HT1080 (cell line): ENCODE measurements around the gene RNF217. TPM values are rescaled to one million over a fixed set of nuclear protein-coding genes. Genes with fewer than 3 reads are reported as not detected.
A peak's percentile ranks its signal among the peaks of the same experiment; 100 is the strongest.
"Not testable (repeated sequence)": the region's sequence is repeated elsewhere in the genome, so short reads cannot be mapped to it uniquely, and the experiment has no call there.

Experiments
- DNase-seq: peaks from one replicate; pipeline ENCODE4 v3.0.0-alpha.2; 2015; ENCODE audit warnings: low read depth
- total RNA-seq: library from RNA; depleted of rRNA; stranded (reverse); fragments of >200 nt; shearing (Covaris generic); gene quantifications from 2 replicates; pipeline ENCODE4 v1.2.3, GENCODE V29; 2014

Gene RNF217
- total RNA-seq, 1 experiment from 2014 or later = 9.6 TPM

GRCh38 chr6:125050663-125051318 is 88.6 kb downstream of the RNF217 start:
- no peak for DNase-seq

GRCh38 chr6:125053809-125054208 is 91.6 kb downstream of the RNF217 start:
- no peak for DNase-seq

DNA sequence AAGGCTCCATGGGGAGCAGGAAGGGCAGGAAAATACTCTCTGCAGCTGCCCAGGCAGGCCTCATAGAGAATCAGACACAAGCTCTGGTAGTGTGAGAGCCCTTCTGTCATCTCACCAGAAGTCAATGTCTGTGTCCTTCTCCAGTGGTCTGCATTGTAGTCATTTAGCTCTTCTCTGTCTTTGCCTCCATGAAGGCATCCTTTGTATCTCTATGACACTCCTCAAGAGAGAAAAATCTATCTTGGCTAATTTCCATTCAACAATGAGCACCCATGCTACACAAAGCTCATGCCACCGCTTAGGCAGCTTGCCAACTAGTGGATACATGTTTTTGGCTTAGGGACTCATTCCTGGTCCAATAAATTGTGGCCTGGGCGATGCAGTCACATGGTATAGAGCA is 92.1 kb downstream of the RNF217 start:
- no peak for DNase-seq

DNA sequence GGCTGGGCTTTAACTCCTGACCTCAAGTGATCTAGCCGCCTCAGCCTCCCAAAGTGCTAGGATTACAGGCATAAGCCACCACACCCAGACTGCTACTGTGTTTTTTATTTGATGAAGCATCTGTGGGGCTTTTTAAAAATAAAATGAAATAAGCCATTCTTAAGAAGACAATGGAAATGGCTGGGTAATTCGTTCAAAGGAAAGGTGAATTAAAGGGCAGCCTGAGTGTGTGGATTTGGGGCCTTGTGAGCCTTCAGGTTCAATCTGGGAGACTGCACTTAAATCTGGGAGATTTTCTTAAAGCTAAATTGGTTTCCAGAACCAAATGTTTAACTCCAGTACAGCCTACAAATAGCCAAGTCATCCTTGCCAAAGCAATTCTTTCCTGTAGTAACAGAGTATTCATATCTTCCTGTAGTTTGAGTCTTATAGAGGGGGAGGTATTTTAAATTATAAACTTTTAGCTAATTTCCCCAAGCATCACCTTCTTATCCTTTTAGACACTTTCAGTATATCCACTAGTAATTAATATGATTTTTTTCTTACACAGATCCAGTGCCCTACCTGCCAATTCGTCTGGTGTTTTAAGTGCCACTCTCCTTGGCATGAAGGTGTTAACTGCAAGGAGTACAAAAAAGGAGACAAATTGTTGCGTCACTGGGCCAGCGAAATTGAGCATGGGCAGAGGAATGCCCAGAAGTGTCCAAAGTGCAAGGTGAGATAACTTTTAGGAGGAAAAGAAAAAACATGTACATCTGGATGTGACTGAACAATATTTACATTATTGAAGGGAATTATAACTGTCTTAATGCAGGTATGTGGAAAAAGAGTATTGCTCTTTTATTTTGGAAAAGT is 95.4 kb downstream of the RNF217 start:
- DNase-seq = no peak

GRCh38 chr6:125058546-125058945 is 96.3 kb downstream of the RNF217 start:
- no peak for DNase-seq

GRCh38 chr6:125063307-125063706 is 101.1 kb downstream of the RNF217 start:
- no peak for DNase-seq

DNA sequence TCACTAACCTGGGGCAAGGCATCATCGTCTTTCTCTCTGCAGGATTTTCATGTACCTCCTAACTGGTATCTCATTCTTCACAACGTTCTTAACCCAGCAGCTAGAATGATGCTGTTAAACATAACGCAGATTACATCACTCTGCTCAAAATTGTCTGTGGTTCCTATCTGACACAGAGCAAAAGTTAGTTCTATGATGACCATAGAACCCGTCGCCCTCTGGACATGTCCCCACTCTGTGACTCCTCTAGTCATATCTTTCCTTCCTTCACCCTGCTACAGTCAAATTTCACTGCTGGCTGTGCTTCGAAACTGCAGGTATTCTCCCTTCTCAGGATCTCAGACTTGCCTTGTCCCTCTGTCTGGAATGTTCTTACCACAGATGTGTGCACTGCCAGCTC is 103.9 kb downstream of the RNF217 start:
- no peak for DNase-seq

GRCh38 chr6:125066964-125067363 is 104.7 kb downstream of the RNF217 start:
- peak; percentile 78 for DNase-seq

- DNase-seq = no peak
These were observed 105.3 kb downstream of the RNF217 start for GRCh38 chr6:125067552-125067951.

DNA sequence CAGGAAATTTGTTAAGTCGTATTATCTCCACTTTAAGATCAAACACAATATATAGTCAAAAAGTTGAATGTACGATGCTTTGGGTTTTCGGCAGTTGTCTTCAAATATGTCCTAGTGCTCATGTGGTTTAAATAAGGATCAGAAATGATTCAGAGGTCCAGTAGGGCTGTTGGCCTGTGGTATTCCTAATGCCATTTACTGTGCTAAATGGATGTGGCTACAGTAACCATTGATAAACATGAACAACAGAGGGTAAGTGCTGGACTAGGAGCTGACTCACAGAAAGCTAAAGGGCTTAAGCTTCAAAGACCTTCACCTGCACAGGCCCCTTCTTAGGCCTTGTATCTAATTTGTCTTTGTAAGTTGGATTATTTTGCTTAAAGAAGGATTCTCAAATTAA is 110.8 kb downstream of the RNF217 start:
- DNase-seq = no peak

- no peak for DNase-seq
These were observed 111.9 kb downstream of the RNF217 start for GRCh38 chr6:125074120-125074519.

DNA sequence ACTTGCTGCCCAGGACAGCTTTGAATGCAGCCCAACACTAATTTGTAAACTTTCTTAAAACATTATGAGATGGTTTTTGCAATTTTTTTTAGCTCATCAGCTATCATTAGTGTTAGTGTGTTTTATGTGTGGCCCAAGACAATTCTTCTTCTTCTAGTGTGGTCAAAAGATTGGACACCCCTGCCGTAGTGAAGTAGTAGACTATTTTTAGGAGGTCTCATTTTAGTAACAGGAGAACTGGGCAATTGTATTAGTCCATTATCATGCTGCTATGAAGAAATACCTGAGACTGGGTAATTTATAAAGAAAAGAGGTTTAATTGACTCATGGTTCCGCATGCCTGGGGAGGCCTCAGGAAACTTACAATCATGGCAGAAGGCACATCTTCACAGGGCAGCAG is 112.8 kb downstream of the RNF217 start:
- DNase-seq = not testable (repeated sequence)

DNA sequence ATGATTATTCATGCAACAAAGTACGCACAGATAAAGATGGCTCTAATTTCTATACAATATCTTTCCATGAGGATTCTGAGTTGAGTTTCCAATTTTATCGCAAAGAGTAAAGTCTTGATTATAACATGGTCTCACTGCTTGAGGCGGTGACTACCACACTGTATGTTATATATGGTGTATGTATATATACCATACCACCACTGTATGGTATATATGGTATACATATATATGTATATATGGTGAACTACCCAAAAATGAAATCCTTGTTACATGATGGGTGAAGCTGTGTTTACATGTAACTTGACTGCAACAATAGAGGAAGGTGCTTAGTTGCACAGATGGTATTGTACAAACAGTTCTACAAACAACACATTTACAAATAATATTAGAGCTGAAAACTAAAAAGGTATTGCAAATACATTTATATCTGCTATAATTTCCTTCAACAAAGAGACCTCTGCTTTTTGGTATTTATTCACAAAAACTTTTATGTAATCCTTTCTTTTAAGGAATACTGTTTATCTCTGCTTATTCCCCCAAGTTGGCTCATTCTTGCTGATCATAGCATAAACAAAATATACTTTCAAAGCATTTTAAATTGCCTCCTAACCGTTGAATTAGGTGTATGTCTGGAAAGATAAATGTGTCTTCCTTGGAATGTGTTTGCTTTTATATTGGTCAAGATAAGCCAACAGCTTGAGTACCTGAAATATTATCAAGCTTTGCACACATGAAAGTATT is 113.7 kb downstream of the RNF217 start:
- DNase-seq = no peak

DNA sequence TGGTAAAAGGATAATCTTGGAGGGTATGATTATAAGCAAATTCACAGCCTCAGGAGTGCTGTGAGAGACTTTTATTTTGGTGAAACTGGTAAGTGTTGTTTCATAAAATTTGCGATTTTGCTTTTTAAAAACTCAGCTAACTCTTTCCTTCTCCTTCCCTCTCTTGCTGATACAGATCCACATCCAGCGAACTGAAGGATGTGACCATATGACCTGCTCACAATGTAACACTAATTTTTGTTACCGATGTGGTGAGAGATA is 114.2 kb downstream of the RNF217 start:
- no peak for DNase-seq

- no peak for DNase-seq
These were observed 115.2 kb downstream of the RNF217 start for GRCh38 chr6:125077453-125077852.

GRCh38 chr6:125078602-125079321 is 116.5 kb downstream of the RNF217 start:
- DNase-seq = no peak

DNA sequence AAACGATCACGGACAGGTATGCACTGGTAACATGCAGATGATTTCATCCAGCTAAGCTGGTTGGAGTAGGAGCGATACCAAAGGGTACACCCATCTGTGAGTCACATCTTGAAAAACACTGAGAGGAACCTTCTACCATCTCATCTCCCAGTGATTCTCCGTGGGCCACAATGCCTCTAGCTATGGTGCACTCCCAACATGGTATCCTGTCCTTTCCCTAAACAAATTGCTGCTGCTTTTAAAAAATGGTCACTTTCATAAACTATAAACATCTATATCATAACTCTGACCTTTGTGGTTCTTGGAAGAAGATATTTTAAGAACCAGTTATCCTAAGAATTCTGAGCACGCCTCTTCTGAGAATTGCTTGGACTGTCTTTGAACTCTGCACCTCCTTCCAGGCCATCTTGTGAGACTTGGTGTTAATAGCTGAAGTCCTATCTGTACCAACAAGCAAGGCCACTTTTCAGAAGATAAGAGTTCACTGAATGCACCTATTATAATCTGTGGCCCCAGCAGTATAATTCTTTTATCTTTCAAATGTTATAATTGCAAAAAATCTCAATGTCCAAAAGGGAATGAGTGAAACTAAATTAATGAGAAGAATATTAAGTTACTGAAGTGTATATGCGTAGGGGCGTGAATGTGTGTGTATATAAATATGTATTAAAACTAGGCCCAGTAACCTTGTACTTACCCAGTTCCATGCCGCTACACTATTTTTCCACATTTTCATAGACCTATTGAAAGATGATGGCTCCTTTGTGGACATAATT is 120.9 kb downstream of the RNF217 start:
- DNase-seq = no peak

- no peak for DNase-seq
These were observed 121.4 kb downstream of the RNF217 start for GRCh38 chr6:125083684-125083990.

DNA sequence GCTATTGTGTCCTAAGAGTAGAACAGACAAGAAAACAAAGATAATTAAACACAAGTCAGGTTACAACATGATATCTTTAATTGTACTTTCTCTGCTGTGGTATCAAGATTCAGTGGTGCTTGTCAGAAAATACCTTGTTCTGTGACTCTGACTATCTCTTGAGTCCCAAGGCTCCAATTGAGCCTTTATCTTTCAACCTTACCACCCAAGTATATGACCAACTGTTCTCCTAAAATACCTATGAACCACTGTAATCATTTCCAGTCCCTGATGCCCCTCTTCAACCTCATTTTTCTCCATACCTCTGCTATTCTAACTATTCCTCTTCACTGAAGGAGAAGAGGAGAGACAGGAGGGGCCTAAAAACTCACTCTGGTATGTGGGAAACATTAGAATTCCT is 124.5 kb downstream of the RNF217 start:
- no peak for DNase-seq

GRCh38 chr6:125088963-125089362 is 126.7 kb downstream of the RNF217 start:
- no peak for DNase-seq

DNA sequence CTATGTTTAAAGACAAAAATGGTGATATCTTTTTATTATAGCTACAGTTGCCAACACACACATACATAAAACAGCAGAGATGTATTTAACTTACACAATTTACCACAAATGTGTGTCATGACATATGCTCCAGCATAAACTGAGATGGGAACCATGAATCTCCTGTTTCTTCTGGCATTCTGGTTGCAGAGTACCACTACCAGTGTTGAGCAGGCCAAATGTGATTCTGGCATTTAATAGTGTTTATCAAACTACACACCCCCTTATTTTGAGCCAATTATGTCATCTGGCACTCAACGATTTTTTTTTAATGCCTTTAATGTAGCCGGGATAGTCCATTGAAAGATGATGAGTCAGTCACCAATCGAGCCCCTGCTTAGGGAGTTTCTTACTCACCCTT is 132.3 kb downstream of the RNF217 start:
- DNase-seq = peak; percentile 37
